HG03066 (cell line): ENCODE data around the gene SOD3.

Experiments used
- ATAC-seq: cut with Tn5 transposase; IDR thresholded peaks from one replicate; pipeline ENCODE4 v1.9.1; 2021; ENCODE audit warnings: low read depth; ENCODE audit not compliant: unreplicated experiment

SOD3 gene

GRCh38 chr4:24840826-24841543, 45.6 kb downstream of the SOD3 start:
- no peak for ATAC-seq

- ATAC-seq: no peak
These were observed 47.0 kb downstream of the SOD3 start for GRCh38 chr4:24842356-24842755.

GRCh38 chr4:24843096-24843495, 47.7 kb downstream of the SOD3 start:
- no peak for ATAC-seq

GRCh38 chr4:24845132-24845531, 49.8 kb downstream of the SOD3 start:
- no peak for ATAC-seq

- ATAC-seq: no peak
These were observed 50.5 kb downstream of the SOD3 start for GRCh38 chr4:24845902-24846301.

- ATAC-seq: no peak
These were observed 51.3 kb downstream of the SOD3 start for GRCh38 chr4:24846716-24847115.

- no peak for ATAC-seq
These were observed 54.0 kb downstream of the SOD3 start for GRCh38 chr4:24849351-24849750.

GRCh38 chr4:24849756-24850155, 54.4 kb downstream of the SOD3 start:
- ATAC-seq: no peak
